B cell (primary cell): ENCODE data around the gene SHD. TPM values are rescaled to one million over a fixed set of nuclear protein-coding genes. Genes with fewer than 3 reads are reported as not detected.

Experiments used
- ATAC-seq: fragments of 200-7000 bp; cut with Tn5 transposase; one replicate; pipeline ENCODE4 v1.10.0; 2021; ENCODE audit warnings: low read depth, mild to moderate bottlenecking, moderate number of reproducible peaks, moderate library complexity
- CTCF ChIA-PET: fragments of 350-600 bp; sonication (Branson Sonifier 250); formaldehyde crosslinking; loops from one replicate; lab custom pipeline; 2021; ENCODE audit warnings: antibody characterized with exemption, inconsistent platforms; lab: Charles Lee
- POLR2A ChIA-PET: fragments of 350-600 bp; sonication (Branson Sonifier 250); formaldehyde crosslinking; loops from one replicate; lab custom pipeline; 2021; ENCODE audit warnings: antibody characterized with exemption; lab: Charles Lee
- DNase-seq: peaks from one replicate; pipeline ENCODE4 v3.0.0; 2013
- H2AFZ ChIP-seq: 2 replicates; pipeline ENCODE4 v1.6.1; 2012; ENCODE audit warnings: mild to moderate bottlenecking, low read depth, low read length; ENCODE audit not compliant: insufficient read depth, poor library complexity, severe bottlenecking
- H3K27ac ChIP-seq, 2 donors: 1 replicate in 1 of 2; 2 replicates in 1 of 2; pipeline ENCODE4 v1.5.1; 2012 to 2013; ENCODE audit warnings: low read length in 2 of 2, mild to moderate bottlenecking in 2 of 2, moderate library complexity in 1 of 2
- H3K27me3 ChIP-seq, 4 experiments: fragments of 200-600 bp in 1 of 4; sonication (generic) in 1 of 4; replicated peaks in 1 of 4; 1 replicate in 2 of 4; 2 replicates in 2 of 4; pipeline versions ENCODE4 v1.6.1 to v1.7.0; 2013 to 2016; ENCODE audit warnings: low read length in 3 of 4, mild to moderate bottlenecking in 2 of 4, mixed read lengths in 1 of 4, moderate library complexity in 1 of 4; ENCODE audit not compliant: insufficient read depth in 4 of 4, control insufficient read depth in 3 of 4; ENCODE audit errors: control extremely low read depth in 1 of 4
- H3K36me3 ChIP-seq, 2 experiments: replicated peaks in 1 of 2; 1 replicate in 1 of 2; 2 replicates in 1 of 2; pipeline versions ENCODE4 v1.6.1 to v1.7.1; 2013; ENCODE audit warnings: low read length in 1 of 2; ENCODE audit not compliant: insufficient read depth in 2 of 2, control insufficient read depth in 1 of 2; ENCODE audit errors: control extremely low read depth in 1 of 2, extremely low read depth in 1 of 2
- H3K4me1 ChIP-seq, 2 donors: fragments of 200-600 bp in 1 of 2; sonication (generic) in 1 of 2; 1 replicate in 1 of 2; 2 replicates in 1 of 2; pipeline versions ENCODE4 v1.5.1 to v1.6.1; 2013 to 2017; ENCODE audit warnings: low read length in 2 of 2; ENCODE audit not compliant: control insufficient read depth in 2 of 2, insufficient read depth in 2 of 2
- H3K4me2 ChIP-seq: replicated peaks from 2 replicates; pipeline ENCODE3; 2012; ENCODE audit warnings: mild to moderate bottlenecking, low read depth, low read length; ENCODE audit not compliant: poor library complexity, severe bottlenecking
- H3K4me3 ChIP-seq, 5 experiments: fragments of 200-600 bp in 1 of 5; sonication (generic) in 1 of 5; 1 replicate in 3 of 5; 2 replicates in 2 of 5; pipeline versions ENCODE4 v1.5.1 to v1.7.0; 2011 to 2016; ENCODE audit warnings: low read length in 4 of 5, mild to moderate bottlenecking in 4 of 5, low read depth in 2 of 5, control low read depth in 1 of 5, moderate library complexity in 1 of 5; ENCODE audit not compliant: insufficient read depth in 1 of 5; ENCODE audit errors: control extremely low read depth in 1 of 5, extremely low read depth in 1 of 5
- H3K79me2 ChIP-seq: fragments of 200-600 bp; sonication (generic); one replicate; pipeline ENCODE4 v1.6.0; 2016; ENCODE audit warnings: low read length; ENCODE audit not compliant: control insufficient read depth, insufficient read depth
- H3K9ac ChIP-seq: fragments of 200-600 bp; sonication (generic); 2 replicates; pipeline ENCODE4 v1.6.1; 2017; ENCODE audit warnings: mild to moderate bottlenecking, low read length, moderate library complexity
- H3K9me3 ChIP-seq, 3 donors: one replicate each; pipeline versions ENCODE4 v1.6.1 to v1.7.1; 2013; ENCODE audit warnings: low read length in 2 of 3; ENCODE audit not compliant: control insufficient read depth in 2 of 3, insufficient read depth in 1 of 3; ENCODE audit errors: control extremely low read depth in 1 of 3
- H4K20me1 ChIP-seq: 2 replicates; pipeline ENCODE4 v1.6.0; 2012; ENCODE audit warnings: mild to moderate bottlenecking, low read length; ENCODE audit not compliant: insufficient read depth, control insufficient read depth, poor library complexity, severe bottlenecking
- H3K27ac Mint-ChIP-seq: one replicate; pipeline ENCODE4 v1.8.0; 2021; ENCODE audit warnings: mixed read lengths
- H3K27me3 Mint-ChIP-seq: one replicate; pipeline ENCODE4 v1.8.0; 2021; ENCODE audit warnings: mixed read lengths
- H3K4me1 Mint-ChIP-seq: one replicate; pipeline ENCODE4 v1.8.0; 2021; ENCODE audit warnings: mixed read lengths
- H3K4me3 Mint-ChIP-seq: one replicate; pipeline ENCODE4 v1.8.0; 2021; ENCODE audit warnings: mixed read lengths
- H3K9me3 Mint-ChIP-seq: one replicate; pipeline ENCODE4 v1.8.0; 2022; ENCODE audit warnings: mixed read lengths; ENCODE audit not compliant: insufficient read depth
- CTCF ChIP-seq: fragments of 200-600 bp; IDR thresholded peaks from one replicate; pipeline ENCODE4 v1.8.0; 2022; ENCODE audit warnings: antibody characterized with exemption, mild to moderate bottlenecking
- EZH2 ChIP-seq: IDR thresholded peaks from 2 replicates; pipeline ENCODE4 v1.6.1; 2012; ENCODE audit warnings: borderline replicate concordance, low read depth, mild to moderate bottlenecking, moderate library complexity, low read length; ENCODE audit not compliant: insufficient read depth, poor library complexity, severe bottlenecking
- WGBS: methylation state at CpG from one replicate; pipeline ENCODE4 v1.1.5; 2013; ENCODE audit warnings: missing lambda C conversion rate; ENCODE audit not compliant: insufficient coverage; 5-methylcytosine and 5-hydroxymethylcytosine counted together
- intact Hi-C: fragments of 100-400 bp; cut with micrococcal nuclease; formaldehyde crosslinking; loops from one replicate; pipeline ENCODE4 v1.10.0; 2022
- polyA plus RNA-seq: library from polyadenylated mRNA; depleted of rRNA; stranded (reverse); fragments of >200 nt; gene quantifications from 2 replicates; pipeline ENCODE4 v1.2.3, GENCODE V29; 2012
- total RNA-seq, 2 donors: library from RNA; stranded (reverse); fragments of 120-200 nt in 1 of 2; gene quantifications; 1 replicate in 1 of 2; 2 replicates in 1 of 2; pipeline versions ENCODE4 v1.2.3 to v1.2.4, GENCODE V29; 2013 to 2022

SHD gene
- total and polyA plus RNA-seq, 2 donors (not counting 1 experiment from before 2014, with no cell fraction given) = 0.17 TPM; not detected in 1

- H3K4me3 Mint-ChIP-seq = peak overlapping the region; percentile 77
- no peaks in the 10 kb centered on the region for H3K27me3 Mint-ChIP-seq
- DNase-seq (peak; percentile 31), ATAC-seq (no peak)
- Histone ChIP-seq H3K4me2 (peak overlapping the region; percentile 74), H3K27me3 (peaks cover 0 to 11% (median 0%) of the 10 kb centered on the region in 4 experiments), H3K9ac (no peak overlapping the region), H3K36me3 (no peaks in the 10 kb centered on the region), H3K27ac (no peak overlapping the region), H3K4me3 (peak overlapping the region in 1 of 5 experiments; percentile 37), H2AFZ (peak overlapping the region; percentile 69), H4K20me1 (no peaks in the 10 kb centered on the region), H3K79me2 (no peaks in the 10 kb centered on the region), H3K9me3 (peaks cover 0 to 44% (median 0%) of the 10 kb centered on the region in 3 donors), H3K4me1 (peaks cover 18 to 31% of the 10 kb centered on the region in 2 donors)
- H3K9me3 Mint-ChIP-seq = no peaks in the 10 kb centered on the region
- peaks cover 28% of the 10 kb centered on the region for H3K4me1 Mint-ChIP-seq
- POLR2A ChIA-PET = interaction anchor here (0.7 kb wide), 1 partner anchor 492 kb away, joined by 5 read pairs; no protein-coding TSS in a partner anchor
- TF ChIP-seq CTCF = no peak
- intact Hi-C loops = loop anchor here (5.0 kb wide), 1 partner anchor 146 kb away; the partner anchor contains the start of gene HDGFL2
- CTCF ChIA-PET = no interaction called here
- WGBS = 55% methylated on average over 11 of the region's 13 CpGs
- peak overlapping the region; percentile 56 for H3K27ac Mint-ChIP-seq
Measured at GRCh38 chr19:4326215-4326836, 47.3 kb downstream of the SHD start.

- Mint-ChIP-seq H3K4me1 (peaks cover 28% of the 10 kb centered on the region), H3K9me3 (no peaks in the 10 kb centered on the region), H3K27me3 (no peaks in the 10 kb centered on the region), H3K27ac (no peak overlapping the region), H3K4me3 (peak overlapping the region; percentile 77)
- Histone ChIP-seq H2AFZ (peak overlapping the region; percentile 69), H3K4me3 (peak overlapping the region in 4 of 5 experiments; percentile 9 to 38 (median 32)), H3K27ac (no peak overlapping the region), H4K20me1 (no peaks in the 10 kb centered on the region), H3K79me2 (no peaks in the 10 kb centered on the region), H3K27me3 (peaks cover 0 to 11% (median 0%) of the 10 kb centered on the region in 4 experiments), H3K9me3 (peaks cover 0 to 41% (median 0%) of the 10 kb centered on the region in 3 donors), H3K4me1 (peaks cover 18 to 31% of the 10 kb centered on the region in 2 donors), H3K36me3 (no peaks in the 10 kb centered on the region), H3K9ac (peak overlapping the region; percentile 32), H3K4me2 (peak overlapping the region; percentile 74)
- ATAC-seq = no peak
- ChIA-PET POLR2A (interaction anchor here (0.7 kb wide), 1 partner anchor 491 kb away, joined by 5 read pairs; no protein-coding TSS in a partner anchor), CTCF (no interaction called here)
- intact Hi-C loops = loop anchor here (5.0 kb wide), 1 partner anchor 145 kb away; the partner anchor contains the start of gene HDGFL2
- 8% methylated on average over 33 of the region's 33 CpGs for WGBS
- TF ChIP-seq EZH2 (no peak), CTCF (no peak)
- DNase-seq = peak; percentile 44
Measured at GRCh38 chr19:4326837-4327251, 47.8 kb downstream of the SHD start.
